HepG2 (cell line): ENCODE measurements around the gene CDH23. TPM values are rescaled to one million over a fixed set of nuclear protein-coding genes. Genes with fewer than 3 reads are reported as not detected.

Source experiments
- ATAC-seq: fragments of 200-7000 bp; cut with Tn5 transposase; 3 replicates; pipeline ENCODE4 v1.9.1; 2020; ENCODE audit warnings: mild to moderate bottlenecking, moderate library complexity
- BruUV-seq: library from RNA; stranded (reverse); fragments of 400-500 nt; replicated peaks from 2 replicates; lab custom pipeline; 2021; lab: Mats Ljungman, UMichigan
- CTCF ChIA-PET: fragments of 300-600 bp; formaldehyde crosslinking; extraction: SDS; loops from one replicate; lab custom pipeline; 2021; ENCODE audit warnings: low total read pairs, inconsistent platforms, low intra/inter-chr PET ratio; lab: Yijun Ruan, JAX
- POLR2A ChIA-PET: fragments of 350-600 bp; sonication (Branson Sonifier 250); formaldehyde crosslinking; loops from one replicate; lab custom pipeline; 2020; ENCODE audit warnings: antibody characterized with exemption, inconsistent platforms; lab: Yijun Ruan, JAX
- DNase-seq: peaks from one replicate; pipeline ENCODE4 v3.0.0-alpha.2; 2015; ENCODE audit warnings: low spot score
- FAIRE-seq: peaks from 3 replicates; lab custom pipeline; 2011; peaks lifted over from hg19 to GRCh38; lab: Jason Lieb, UNC
- H2AFZ ChIP-seq: one replicate; pipeline ENCODE4 v1.6.1; 2011; ENCODE audit warnings: low read length, inconsistent platforms
- H3K27ac ChIP-seq: fragments of 300-600 bp; 3 replicates; pipeline ENCODE4 v1.8.0; 2011; ENCODE audit warnings: mixed run types, mild to moderate bottlenecking, mixed read lengths, low read length, inconsistent platforms; ENCODE audit not compliant: insufficient read depth; ENCODE audit errors: extremely low read length
- H3K27me3 ChIP-seq, 2 experiments: fragments of 200-600 bp in 1 of 2; 2 replicates in 1 of 2; 3 replicates in 1 of 2; pipeline versions ENCODE4 v1.6.0 to v1.8.0; 2011; ENCODE audit warnings: low read length in 2 of 2, mild to moderate bottlenecking in 2 of 2, moderate library complexity in 2 of 2, inconsistent platforms in 1 of 2; ENCODE audit not compliant: insufficient read depth in 2 of 2, control insufficient read depth in 1 of 2
- H3K36me3 ChIP-seq, 2 experiments: fragments of 200-600 bp in 1 of 2; replicated peaks in 1 of 2; 2 replicates in 1 of 2; 3 replicates in 1 of 2; pipeline versions ENCODE4 v1.5.1 to v1.8.0; 2011; ENCODE audit warnings: low read length in 2 of 2, inconsistent platforms in 1 of 2; ENCODE audit not compliant: insufficient read depth in 2 of 2, control insufficient read depth in 1 of 2
- H3K4me1 ChIP-seq: 2 replicates; pipeline ENCODE4 v1.5.1; 2012; ENCODE audit warnings: low read length, inconsistent platforms; ENCODE audit not compliant: insufficient read depth
- H3K4me2 ChIP-seq: 2 replicates; pipeline ENCODE4 v1.6.0; 2011; ENCODE audit warnings: low read depth, low read length, inconsistent platforms
- H3K4me3 ChIP-seq, 3 experiments: fragments of 200-600 bp in 1 of 3; sonication (generic), shearing (Covaris generic) in 1 of 3; replicated peaks in 1 of 3; 2 replicates each; pipeline ENCODE4 v1.5.1; 2011 to 2016; ENCODE audit warnings: low read length in 3 of 3, inconsistent platforms in 2 of 3, low read depth in 2 of 3, mild to moderate bottlenecking in 2 of 3, control low read depth in 1 of 3, mixed read lengths in 1 of 3; ENCODE audit not compliant: insufficient read depth in 1 of 3
- H3K79me2 ChIP-seq: one replicate; pipeline ENCODE4 v1.6.1; 2011; ENCODE audit warnings: low read length, inconsistent platforms; ENCODE audit not compliant: insufficient read depth
- H3K9ac ChIP-seq: 2 replicates; pipeline ENCODE4 v1.6.0; 2011; ENCODE audit warnings: mild to moderate bottlenecking, low read depth, low read length, inconsistent platforms; ENCODE audit not compliant: insufficient read depth
- H3K9me3 ChIP-seq: 2 replicates; pipeline ENCODE4 v1.5.1; 2012; ENCODE audit warnings: mild to moderate bottlenecking, low read length
- H4K20me1 ChIP-seq: 2 replicates; pipeline ENCODE4 v1.6.0; 2011; ENCODE audit warnings: inconsistent platforms, mild to moderate bottlenecking, low read length, moderate library complexity; ENCODE audit not compliant: insufficient read depth
- AKAP8 ChIP-seq: sonication (generic); formaldehyde crosslinking; IDR thresholded peaks from 2 replicates; pipeline ENCODE4 v1.5.1; 2020; ENCODE audit warnings: mild to moderate bottlenecking, missing genetic modification reagents
- EEA1 ChIP-seq: sonication (generic); formaldehyde crosslinking; IDR thresholded peaks from 2 replicates; pipeline ENCODE4 v1.5.1; 2020; ENCODE audit warnings: mild to moderate bottlenecking, missing genetic modification reagents, borderline replicate concordance
- EHMT2 ChIP-seq: fragments of 200-600 bp; sonication (generic); IDR thresholded peaks from 2 replicates; pipeline ENCODE4 v1.7.0; 2017; ENCODE audit warnings: antibody characterized with exemption, low read depth, low read length, borderline replicate concordance
- SALL1 ChIP-seq: sonication (generic); formaldehyde crosslinking; IDR thresholded peaks from 2 replicates; pipeline ENCODE4 v1.8.0; 2022; ENCODE audit warnings: mild to moderate bottlenecking, missing genetic modification reagents
- SMAD9 ChIP-seq: sonication (generic); formaldehyde crosslinking; IDR thresholded peaks from 2 replicates; pipeline ENCODE4 v1.5.1; 2020; ENCODE audit warnings: mild to moderate bottlenecking, missing genetic modification reagents
- THYN1 ChIP-seq: sonication (generic); formaldehyde crosslinking; IDR thresholded peaks from 2 replicates; pipeline ENCODE4 v1.8.1; 2023; ENCODE audit warnings: low read depth, mild to moderate bottlenecking, moderate library complexity, missing genetic modification reagents, borderline replicate concordance
- ZNF138 ChIP-seq: sonication (generic); formaldehyde crosslinking; IDR thresholded peaks from 2 replicates; pipeline ENCODE4 v1.5.0; 2020; ENCODE audit warnings: mild to moderate bottlenecking, low read depth, missing genetic modification reagents
- WGBS: methylation state at CpG from one replicate; pipeline ENCODE4 v1.1.6; 2017; ENCODE audit warnings: low lambda C conversion rate; 5-methylcytosine and 5-hydroxymethylcytosine counted together
- in situ Hi-C: cut with HindIII; loops from 2 replicates; pipeline ENCODE4 v1.10.0; 2017; ENCODE audit warnings: low pct_unique_long_range_greater_than_20kb; ENCODE audit not compliant: extremely low pct_ligation_motif_present
- intact Hi-C: fragments of 100-400 bp; cut with micrococcal nuclease; formaldehyde crosslinking; loops from one replicate; pipeline ENCODE4 v1.10.0; 2022; ENCODE audit not compliant: unreplicated experiment
- polyA plus RNA-seq, 8 experiments: library from polyadenylated mRNA; depleted of rRNA in 3 of 8; stranded (reverse) in 7 of 8; unstranded in 1 of 8; fragments of >200 nt; fragmentation: Illumina TruSeq in 4 of 8; extraction: Trizol in 4 of 8; gene quantifications; 2 replicates each; pipeline versions ENCODE4 v1.2.1 to v1.2.3, GENCODE V29; 2011 to 2016; ENCODE audit warnings: low read depth in 4 of 8, missing spikeins in 1 of 8, mixed read lengths in 1 of 8; ENCODE audit not compliant: insufficient read depth in 1 of 8
- total RNA-seq, 5 experiments: library from RNA; depleted of rRNA; stranded (reverse); fragments of >200 nt; fragmentation: Illumina TruSeq; extraction: Trizol; gene quantifications; 2 replicates each; pipeline ENCODE4 v1.2.3, GENCODE V29; 2016; ENCODE audit warnings: low read depth in 1 of 5
- TF ChIP-seq, protein P1 (sequence below): sonication (generic); formaldehyde crosslinking; IDR thresholded peaks from 2 replicates; pipeline ENCODE4 v1.4.0; 2020; ENCODE audit warnings: mild to moderate bottlenecking, missing genetic modification reagents, borderline replicate concordance
- TF ChIP-seq, protein P2 (sequence below), 2 experiments: IDR thresholded peaks; 2 replicates each; pipeline ENCODE4 v1.6.1; 2011 to 2012; ENCODE audit warnings: low read length in 2 of 2, borderline replicate concordance in 1 of 2, low read depth in 1 of 2, mild to moderate bottlenecking in 1 of 2, moderate library complexity in 1 of 2
- TF ChIP-seq, protein P3 (sequence below): sonication (generic); formaldehyde crosslinking; conservative IDR thresholded peaks from 2 replicates; pipeline ENCODE4 v1.4.0; 2020; ENCODE audit warnings: missing genetic modification reagents
- TF ChIP-seq, protein P4 (sequence below): sonication (generic); formaldehyde crosslinking; IDR thresholded peaks from 2 replicates; pipeline ENCODE4 v1.4.0; 2020; ENCODE audit warnings: mild to moderate bottlenecking, low read depth, missing genetic modification reagents

CDH23 gene
- total and polyA plus RNA-seq, 2 of the 13 experiments (the other 11 are each of a cell fraction or from before 2014, with no cell fraction given): 0.13 TPM; not detected in 1

DNA sequence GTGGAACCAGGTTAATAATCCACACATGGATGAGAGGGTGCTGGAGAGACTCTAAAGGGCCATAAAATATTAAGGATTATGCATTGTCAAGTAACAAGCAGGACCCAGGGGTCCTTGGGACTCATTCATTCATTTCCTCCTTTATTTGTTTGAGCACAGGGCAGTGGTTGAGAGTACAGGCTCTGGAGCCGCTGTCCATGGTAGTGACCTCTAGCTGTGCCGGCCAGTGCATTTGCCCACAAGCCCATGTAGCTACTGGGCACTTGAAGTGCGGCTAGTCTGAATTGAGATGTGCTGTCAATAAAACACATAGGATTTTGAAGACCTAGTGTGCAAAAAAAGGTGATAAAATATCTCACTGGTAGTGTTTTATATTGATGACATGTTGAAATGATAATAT is 185.3 kb downstream of the CDH23 start:
- no peak for DNase-seq
- intact Hi-C loops: no loop called here
- WGBS: 3% methylated on average over 3 of the region's 3 CpGs
- Histone ChIP-seq H3K4me2 (no peak overlapping the region), H3K27me3 (peaks cover 4 to 12% of the 10 kb centered on the region in 2 experiments; a peak in 3 of 5 replicates), H3K9me3 (no peaks in the 10 kb centered on the region), H3K79me2 (no peaks in the 10 kb centered on the region), H3K4me1 (no peaks in the 10 kb centered on the region), H2AFZ (no peak overlapping the region), H3K27ac (no peak overlapping the region), H3K4me3 (no peak overlapping the region), H4K20me1 (no peaks in the 10 kb centered on the region), H3K9ac (no peak overlapping the region), H3K36me3 (no peaks in the 10 kb centered on the region)
- ChIA-PET CTCF (no interaction called here), POLR2A (no interaction called here)
- in situ Hi-C loops: no loop called here
- no peak for FAIRE-seq
- BruUV-seq: no TSS peak
- ATAC-seq: peak; percentile 56; the same call in 1 of the 3 replicates
- TF ChIP-seq SALL1 (CRISPR knock-in tag) (peak; percentile 48), EEA1 (CRISPR knock-in tag) (no peak), ZNF138 (CRISPR knock-in tag) (no peak), SMAD9 (no peak), AKAP8 (CRISPR knock-in tag) (no peak), THYN1 (no peak), EHMT2 (peak; percentile 54; the same call in 1 of the 2 replicates)
- TF ChIP-seq, protein P1, sequence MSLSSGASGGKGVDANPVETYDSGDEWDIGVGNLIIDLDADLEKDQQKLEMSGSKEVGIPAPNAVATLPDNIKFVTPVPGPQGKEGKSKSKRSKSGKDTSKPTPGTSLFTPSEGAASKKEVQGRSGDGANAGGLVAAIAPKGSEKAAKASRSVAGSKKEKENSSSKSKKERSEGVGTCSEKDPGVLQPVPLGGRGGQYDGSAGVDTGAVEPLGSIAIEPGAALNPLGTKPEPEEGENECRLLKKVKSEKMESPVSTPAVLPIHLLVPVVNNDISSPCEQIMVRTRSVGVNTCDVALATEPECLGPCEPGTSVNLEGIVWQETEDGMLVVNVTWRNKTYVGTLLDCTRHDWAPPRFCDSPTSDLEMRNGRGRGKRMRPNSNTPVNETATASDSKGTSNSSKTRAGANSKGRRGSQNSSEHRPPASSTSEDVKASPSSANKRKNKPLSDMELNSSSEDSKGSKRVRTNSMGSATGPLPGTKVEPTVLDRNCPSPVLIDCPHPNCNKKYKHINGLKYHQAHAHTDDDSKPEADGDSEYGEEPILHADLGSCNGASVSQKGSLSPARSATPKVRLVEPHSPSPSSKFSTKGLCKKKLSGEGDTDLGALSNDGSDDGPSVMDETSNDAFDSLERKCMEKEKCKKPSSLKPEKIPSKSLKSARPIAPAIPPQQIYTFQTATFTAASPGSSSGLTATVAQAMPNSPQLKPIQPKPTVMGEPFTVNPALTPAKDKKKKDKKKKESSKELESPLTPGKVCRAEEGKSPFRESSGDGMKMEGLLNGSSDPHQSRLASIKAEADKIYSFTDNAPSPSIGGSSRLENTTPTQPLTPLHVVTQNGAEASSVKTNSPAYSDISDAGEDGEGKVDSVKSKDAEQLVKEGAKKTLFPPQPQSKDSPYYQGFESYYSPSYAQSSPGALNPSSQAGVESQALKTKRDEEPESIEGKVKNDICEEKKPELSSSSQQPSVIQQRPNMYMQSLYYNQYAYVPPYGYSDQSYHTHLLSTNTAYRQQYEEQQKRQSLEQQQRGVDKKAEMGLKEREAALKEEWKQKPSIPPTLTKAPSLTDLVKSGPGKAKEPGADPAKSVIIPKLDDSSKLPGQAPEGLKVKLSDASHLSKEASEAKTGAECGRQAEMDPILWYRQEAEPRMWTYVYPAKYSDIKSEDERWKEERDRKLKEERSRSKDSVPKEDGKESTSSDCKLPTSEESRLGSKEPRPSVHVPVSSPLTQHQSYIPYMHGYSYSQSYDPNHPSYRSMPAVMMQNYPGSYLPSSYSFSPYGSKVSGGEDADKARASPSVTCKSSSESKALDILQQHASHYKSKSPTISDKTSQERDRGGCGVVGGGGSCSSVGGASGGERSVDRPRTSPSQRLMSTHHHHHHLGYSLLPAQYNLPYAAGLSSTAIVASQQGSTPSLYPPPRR (CRISPR knock-in tag): no peak
- TF ChIP-seq, protein P2, sequence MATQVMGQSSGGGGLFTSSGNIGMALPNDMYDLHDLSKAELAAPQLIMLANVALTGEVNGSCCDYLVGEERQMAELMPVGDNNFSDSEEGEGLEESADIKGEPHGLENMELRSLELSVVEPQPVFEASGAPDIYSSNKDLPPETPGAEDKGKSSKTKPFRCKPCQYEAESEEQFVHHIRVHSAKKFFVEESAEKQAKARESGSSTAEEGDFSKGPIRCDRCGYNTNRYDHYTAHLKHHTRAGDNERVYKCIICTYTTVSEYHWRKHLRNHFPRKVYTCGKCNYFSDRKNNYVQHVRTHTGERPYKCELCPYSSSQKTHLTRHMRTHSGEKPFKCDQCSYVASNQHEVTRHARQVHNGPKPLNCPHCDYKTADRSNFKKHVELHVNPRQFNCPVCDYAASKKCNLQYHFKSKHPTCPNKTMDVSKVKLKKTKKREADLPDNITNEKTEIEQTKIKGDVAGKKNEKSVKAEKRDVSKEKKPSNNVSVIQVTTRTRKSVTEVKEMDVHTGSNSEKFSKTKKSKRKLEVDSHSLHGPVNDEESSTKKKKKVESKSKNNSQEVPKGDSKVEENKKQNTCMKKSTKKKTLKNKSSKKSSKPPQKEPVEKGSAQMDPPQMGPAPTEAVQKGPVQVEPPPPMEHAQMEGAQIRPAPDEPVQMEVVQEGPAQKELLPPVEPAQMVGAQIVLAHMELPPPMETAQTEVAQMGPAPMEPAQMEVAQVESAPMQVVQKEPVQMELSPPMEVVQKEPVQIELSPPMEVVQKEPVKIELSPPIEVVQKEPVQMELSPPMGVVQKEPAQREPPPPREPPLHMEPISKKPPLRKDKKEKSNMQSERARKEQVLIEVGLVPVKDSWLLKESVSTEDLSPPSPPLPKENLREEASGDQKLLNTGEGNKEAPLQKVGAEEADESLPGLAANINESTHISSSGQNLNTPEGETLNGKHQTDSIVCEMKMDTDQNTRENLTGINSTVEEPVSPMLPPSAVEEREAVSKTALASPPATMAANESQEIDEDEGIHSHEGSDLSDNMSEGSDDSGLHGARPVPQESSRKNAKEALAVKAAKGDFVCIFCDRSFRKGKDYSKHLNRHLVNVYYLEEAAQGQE (IDR thresholded peaks at IDR 0.05; ENCODE audit: borderline replicate concordance in 1 of 2, low read depth in 1 of 2, low read length in 2 of 2): peak; percentile 83 to 97
- TF ChIP-seq, protein P3, sequence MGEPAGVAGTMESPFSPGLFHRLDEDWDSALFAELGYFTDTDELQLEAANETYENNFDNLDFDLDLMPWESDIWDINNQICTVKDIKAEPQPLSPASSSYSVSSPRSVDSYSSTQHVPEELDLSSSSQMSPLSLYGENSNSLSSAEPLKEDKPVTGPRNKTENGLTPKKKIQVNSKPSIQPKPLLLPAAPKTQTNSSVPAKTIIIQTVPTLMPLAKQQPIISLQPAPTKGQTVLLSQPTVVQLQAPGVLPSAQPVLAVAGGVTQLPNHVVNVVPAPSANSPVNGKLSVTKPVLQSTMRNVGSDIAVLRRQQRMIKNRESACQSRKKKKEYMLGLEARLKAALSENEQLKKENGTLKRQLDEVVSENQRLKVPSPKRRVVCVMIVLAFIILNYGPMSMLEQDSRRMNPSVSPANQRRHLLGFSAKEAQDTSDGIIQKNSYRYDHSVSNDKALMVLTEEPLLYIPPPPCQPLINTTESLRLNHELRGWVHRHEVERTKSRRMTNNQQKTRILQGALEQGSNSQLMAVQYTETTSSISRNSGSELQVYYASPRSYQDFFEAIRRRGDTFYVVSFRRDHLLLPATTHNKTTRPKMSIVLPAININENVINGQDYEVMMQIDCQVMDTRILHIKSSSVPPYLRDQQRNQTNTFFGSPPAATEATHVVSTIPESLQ (CRISPR knock-in tag): no peak
- TF ChIP-seq, protein P4, sequence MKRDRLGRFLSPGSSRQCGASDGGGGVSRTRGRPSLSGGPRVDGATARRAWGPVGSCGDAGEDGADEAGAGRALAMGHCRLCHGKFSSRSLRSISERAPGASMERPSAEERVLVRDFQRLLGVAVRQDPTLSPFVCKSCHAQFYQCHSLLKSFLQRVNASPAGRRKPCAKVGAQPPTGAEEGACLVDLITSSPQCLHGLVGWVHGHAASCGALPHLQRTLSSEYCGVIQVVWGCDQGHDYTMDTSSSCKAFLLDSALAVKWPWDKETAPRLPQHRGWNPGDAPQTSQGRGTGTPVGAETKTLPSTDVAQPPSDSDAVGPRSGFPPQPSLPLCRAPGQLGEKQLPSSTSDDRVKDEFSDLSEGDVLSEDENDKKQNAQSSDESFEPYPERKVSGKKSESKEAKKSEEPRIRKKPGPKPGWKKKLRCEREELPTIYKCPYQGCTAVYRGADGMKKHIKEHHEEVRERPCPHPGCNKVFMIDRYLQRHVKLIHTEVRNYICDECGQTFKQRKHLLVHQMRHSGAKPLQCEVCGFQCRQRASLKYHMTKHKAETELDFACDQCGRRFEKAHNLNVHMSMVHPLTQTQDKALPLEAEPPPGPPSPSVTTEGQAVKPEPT (CRISPR knock-in tag): no peak
